ENCODE data around the gene COMMD1. TPM values are rescaled to one million over a fixed set of nuclear protein-coding genes. Genes with fewer than 3 reads are reported as not detected.
A peak's percentile ranks its signal among the peaks of the same experiment; 100 is the strongest.
"Not testable (repeated sequence)": the region's sequence is repeated elsewhere in the genome, so short reads cannot be mapped to it uniquely, and the experiment has no call there.

The COMMD1 gene
- total RNA-seq, 1 experiment from 2014 or later = 49.9 TPM

GRCh38 chr2:61924895-61925663 is 19.6 kb downstream of the COMMD1 start:
- DNase-seq (ENCODE audit: low read depth) = no peak

- DNase-seq (ENCODE audit: low read depth) = no peak
Measured at GRCh38 chr2:61926531-61927477, 21.3 kb downstream of the COMMD1 start.

- DNase-seq (ENCODE audit: low read depth) = no peak
Measured at GRCh38 chr2:61928826-61929461, 23.5 kb downstream of the COMMD1 start.

- no peak for DNase-seq (ENCODE audit: low read depth)
Measured at GRCh38 chr2:61937098-61937497, 31.6 kb downstream of the COMMD1 start.

GRCh38 chr2:61937886-61938285 is 32.4 kb downstream of the COMMD1 start:
- no peak for DNase-seq (ENCODE audit: low read depth)

GRCh38 chr2:61938511-61938910 is 33.0 kb downstream of the COMMD1 start:
- DNase-seq (ENCODE audit: low read depth) = no peak

GRCh38 chr2:61943251-61943650 is 37.8 kb downstream of the COMMD1 start:
- DNase-seq (ENCODE audit: low read depth) = no peak

- peak; percentile 23 for DNase-seq (ENCODE audit: low read depth)
Measured at GRCh38 chr2:61946666-61947065, 41.2 kb downstream of the COMMD1 start.

GRCh38 chr2:61948661-61949457 is 43.4 kb downstream of the COMMD1 start:
- DNase-seq (ENCODE audit: low read depth) = no peak

- no peak for DNase-seq (ENCODE audit: low read depth)
Measured at GRCh38 chr2:61949458-61949713, 43.9 kb downstream of the COMMD1 start.

GRCh38 chr2:61949714-61950560 is 44.5 kb downstream of the COMMD1 start:
- DNase-seq (ENCODE audit: low read depth) = no peak

- DNase-seq (ENCODE audit: low read depth) = no peak
Measured at GRCh38 chr2:61950571-61951315, 45.3 kb downstream of the COMMD1 start.

- DNase-seq (ENCODE audit: low read depth) = no peak
Measured at GRCh38 chr2:61951881-61952280, 46.4 kb downstream of the COMMD1 start.

GRCh38 chr2:61952288-61952687 is 46.8 kb downstream of the COMMD1 start:
- DNase-seq (ENCODE audit: low read depth) = peak; percentile 11

GRCh38 chr2:61954856-61955255 is 49.4 kb downstream of the COMMD1 start:
- DNase-seq (ENCODE audit: low read depth) = not testable (repeated sequence)

- no peak for DNase-seq (ENCODE audit: low read depth)
Measured at GRCh38 chr2:61959381-61960293, 54.2 kb downstream of the COMMD1 start.

- DNase-seq (ENCODE audit: low read depth) = no peak
Measured at GRCh38 chr2:61961231-61961901, 55.9 kb downstream of the COMMD1 start.

All from LHCN-M2 (cell line).